PC-3 (cell line): ENCODE results near the gene RASD2. TPM values are rescaled to one million over a fixed set of nuclear protein-coding genes. Genes with fewer than 3 reads are reported as not detected.

Source experiments
- ATAC-seq: fragments of 200-7000 bp; cut with Tn5 transposase; 2 replicates; pipeline ENCODE4 v1.9.1; 2020; ENCODE audit warnings: mild to moderate bottlenecking, moderate library complexity
- BruUV-seq: library from RNA; stranded (reverse); fragments of 400-500 nt; replicated peaks from 2 replicates; lab custom pipeline; 2021; lab: Mats Ljungman, UMichigan
- CTCF ChIA-PET: fragments of 300-600 bp; sonication (Branson Sonifier 250); formaldehyde crosslinking; loops from one replicate; lab custom pipeline; 2022; ENCODE audit warnings: antibody characterized with exemption; lab: Charles Lee
- POLR2A ChIA-PET: fragments of 300-600 bp; sonication (Branson Sonifier 250); formaldehyde crosslinking; loops from one replicate; lab custom pipeline; 2022; ENCODE audit warnings: antibody characterized with exemption; ENCODE audit not compliant: unreplicated experiment; lab: Charles Lee
- DNase-seq: peaks from one replicate; pipeline ENCODE4 v3.0.0-alpha.2; 2015
- H2AFZ ChIP-seq: fragments of 300-600 bp; sonication (generic); 2 replicates; pipeline ENCODE4 v1.6.0; 2016; ENCODE audit warnings: antibody characterized with exemption, low read length
- H3F3A ChIP-seq: fragments of 300-600 bp; sonication (generic); one replicate; pipeline ENCODE4 v1.6.0; 2017; ENCODE audit warnings: antibody characterized with exemption, low read length, control low read depth, mild to moderate bottlenecking; ENCODE audit not compliant: unreplicated experiment
- H3K27ac ChIP-seq: fragments of 300-600 bp; sonication (generic); 2 replicates; pipeline ENCODE4 v1.5.1; 2016; ENCODE audit warnings: mild to moderate bottlenecking, low read length
- H3K27me3 ChIP-seq: fragments of 300-600 bp; sonication (generic); 2 replicates; pipeline ENCODE4 v1.6.1; 2016; ENCODE audit warnings: low read length, mixed read lengths
- H3K36me3 ChIP-seq: fragments of 300-600 bp; sonication (generic); 2 replicates; pipeline ENCODE4 v1.6.1; 2016; ENCODE audit warnings: low read depth, mixed run types, low read length, mixed read lengths
- H3K4me1 ChIP-seq: fragments of 300-600 bp; sonication (generic); 2 replicates; pipeline ENCODE4 v1.5.1; 2016; ENCODE audit warnings: low read length; ENCODE audit not compliant: insufficient read depth
- H3K4me2 ChIP-seq: fragments of 300-600 bp; sonication (generic); 2 replicates; pipeline ENCODE4 v1.6.0; 2016; ENCODE audit warnings: low read length
- H3K4me3 ChIP-seq: fragments of 300-600 bp; sonication (generic); 2 replicates; pipeline ENCODE4 v1.5.1; 2016; ENCODE audit warnings: mild to moderate bottlenecking, low read length, mixed read lengths
- H3K79me2 ChIP-seq: fragments of 300-600 bp; sonication (generic); 2 replicates; pipeline ENCODE4 v1.6.1; 2017; ENCODE audit warnings: low read length, mixed read lengths
- H3K9ac ChIP-seq: fragments of 300-600 bp; sonication (generic); 2 replicates; pipeline ENCODE4 v1.6.0; 2016; ENCODE audit warnings: mild to moderate bottlenecking, low read length
- H3K9me2 ChIP-seq: fragments of 300-600 bp; sonication (generic); replicated peaks from 2 replicates; pipeline ENCODE4 v1.6.1; 2016; ENCODE audit warnings: mixed run types, low read length, mixed read lengths
- H3K9me3 ChIP-seq: fragments of 300-600 bp; sonication (generic); 2 replicates; pipeline ENCODE4 v1.6.1; 2016; ENCODE audit warnings: low read length, mixed read lengths
- H4K20me1 ChIP-seq: fragments of 300-600 bp; sonication (generic); 2 replicates; pipeline ENCODE4 v1.6.1; 2016; ENCODE audit warnings: low read length, mixed read lengths
- EZH2 ChIP-seq: fragments of 300-600 bp; sonication (generic); IDR thresholded peaks from one replicate; pipeline ENCODE4 v1.6.1; 2017; ENCODE audit warnings: antibody characterized with exemption, mild to moderate bottlenecking, low read length; ENCODE audit not compliant: unreplicated experiment
- EZH2phosphoT487 ChIP-seq: fragments of 300-600 bp; sonication (generic); IDR thresholded peaks from 2 replicates; pipeline ENCODE4 v1.6.1; 2018; ENCODE audit warnings: mild to moderate bottlenecking, antibody characterized with exemption, low read length, borderline replicate concordance
- intact Hi-C: fragments of 100-400 bp; cut with micrococcal nuclease; formaldehyde crosslinking; loops from 2 replicates; pipeline ENCODE4 v1.9.0; 2023
- total RNA-seq: library from RNA; depleted of rRNA; stranded (reverse); fragments of >200 nt; gene quantifications from 2 replicates; pipeline ENCODE4 v1.2.3, GENCODE V29; 2014
- TF ChIP-seq, protein P1 (sequence below): fragments of 300-600 bp; sonication (generic); conservative IDR thresholded peaks from 2 replicates; pipeline ENCODE4 v1.5.1; 2017; ENCODE audit warnings: antibody characterized with exemption, low read depth, mild to moderate bottlenecking, low read length

The RASD2 gene
- total RNA-seq, 1 experiment from 2014 or later: 0.07 TPM

DNA sequence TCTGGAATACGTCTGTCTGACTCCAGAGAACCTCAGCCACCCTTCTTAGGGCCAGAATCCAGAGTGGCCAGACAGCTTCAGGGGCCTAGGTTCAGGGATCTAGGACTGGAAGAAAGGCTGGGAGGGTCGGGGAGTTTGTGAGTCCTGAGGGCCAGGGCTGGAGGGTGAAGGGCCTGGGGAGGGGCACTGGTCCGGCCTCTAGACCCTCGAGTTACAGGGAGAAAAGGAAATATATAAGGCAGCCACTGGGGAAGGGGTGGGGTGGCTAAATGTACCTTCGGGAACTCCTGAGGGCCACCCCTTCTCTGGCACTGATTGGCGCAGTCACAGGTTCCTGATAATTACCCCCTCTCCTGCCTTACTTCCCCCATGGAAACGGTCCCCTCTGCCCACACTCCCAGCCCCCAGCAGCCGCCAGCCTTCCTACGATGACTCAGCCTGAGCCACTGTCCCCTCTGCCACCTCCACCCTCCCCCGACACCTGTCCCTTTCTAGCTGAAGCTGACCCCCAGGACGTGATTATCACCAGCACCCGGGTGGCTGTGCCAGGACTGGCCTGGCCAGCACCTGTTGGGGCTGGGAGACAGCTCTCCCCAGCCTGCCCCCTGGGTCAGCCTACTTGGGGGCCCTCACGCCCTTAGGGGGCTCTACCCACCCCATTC lies 50.1 kb downstream of the RASD2 start:
- H3K27me3 ChIP-seq: no peaks in the 10 kb centered on the region
- peaks cover 42% of the 10 kb centered on the region for H3K4me1 ChIP-seq
- H4K20me1 ChIP-seq: no peaks in the 10 kb centered on the region
- ChIA-PET CTCF (no interaction called here), POLR2A (no interaction called here)
- DNase-seq: no peak
- no peaks in the 10 kb centered on the region for H3K36me3 ChIP-seq
- no TSS peak for BruUV-seq
- H3F3A ChIP-seq: no peaks in the 10 kb centered on the region
- H3K9ac ChIP-seq: no peak overlapping the region
- H3K4me2 ChIP-seq: no peak overlapping the region
- intact Hi-C loops: no loop called here
- no peak for ATAC-seq
- H2AFZ ChIP-seq: no peak overlapping the region
- no peaks in the 10 kb centered on the region for H3K9me3 ChIP-seq
- TF ChIP-seq, protein P1, sequence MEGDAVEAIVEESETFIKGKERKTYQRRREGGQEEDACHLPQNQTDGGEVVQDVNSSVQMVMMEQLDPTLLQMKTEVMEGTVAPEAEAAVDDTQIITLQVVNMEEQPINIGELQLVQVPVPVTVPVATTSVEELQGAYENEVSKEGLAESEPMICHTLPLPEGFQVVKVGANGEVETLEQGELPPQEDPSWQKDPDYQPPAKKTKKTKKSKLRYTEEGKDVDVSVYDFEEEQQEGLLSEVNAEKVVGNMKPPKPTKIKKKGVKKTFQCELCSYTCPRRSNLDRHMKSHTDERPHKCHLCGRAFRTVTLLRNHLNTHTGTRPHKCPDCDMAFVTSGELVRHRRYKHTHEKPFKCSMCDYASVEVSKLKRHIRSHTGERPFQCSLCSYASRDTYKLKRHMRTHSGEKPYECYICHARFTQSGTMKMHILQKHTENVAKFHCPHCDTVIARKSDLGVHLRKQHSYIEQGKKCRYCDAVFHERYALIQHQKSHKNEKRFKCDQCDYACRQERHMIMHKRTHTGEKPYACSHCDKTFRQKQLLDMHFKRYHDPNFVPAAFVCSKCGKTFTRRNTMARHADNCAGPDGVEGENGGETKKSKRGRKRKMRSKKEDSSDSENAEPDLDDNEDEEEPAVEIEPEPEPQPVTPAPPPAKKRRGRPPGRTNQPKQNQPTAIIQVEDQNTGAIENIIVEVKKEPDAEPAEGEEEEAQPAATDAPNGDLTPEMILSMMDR: no peak
- no peak for TF ChIP-seq EZH2
- no peak for TF ChIP-seq EZH2phosphoT487
- H3K27ac ChIP-seq: no peak overlapping the region
- no peaks in the 10 kb centered on the region for H3K9me2 ChIP-seq
- H3K4me3 ChIP-seq: no peak overlapping the region
- no peaks in the 10 kb centered on the region for H3K79me2 ChIP-seq

DNA sequence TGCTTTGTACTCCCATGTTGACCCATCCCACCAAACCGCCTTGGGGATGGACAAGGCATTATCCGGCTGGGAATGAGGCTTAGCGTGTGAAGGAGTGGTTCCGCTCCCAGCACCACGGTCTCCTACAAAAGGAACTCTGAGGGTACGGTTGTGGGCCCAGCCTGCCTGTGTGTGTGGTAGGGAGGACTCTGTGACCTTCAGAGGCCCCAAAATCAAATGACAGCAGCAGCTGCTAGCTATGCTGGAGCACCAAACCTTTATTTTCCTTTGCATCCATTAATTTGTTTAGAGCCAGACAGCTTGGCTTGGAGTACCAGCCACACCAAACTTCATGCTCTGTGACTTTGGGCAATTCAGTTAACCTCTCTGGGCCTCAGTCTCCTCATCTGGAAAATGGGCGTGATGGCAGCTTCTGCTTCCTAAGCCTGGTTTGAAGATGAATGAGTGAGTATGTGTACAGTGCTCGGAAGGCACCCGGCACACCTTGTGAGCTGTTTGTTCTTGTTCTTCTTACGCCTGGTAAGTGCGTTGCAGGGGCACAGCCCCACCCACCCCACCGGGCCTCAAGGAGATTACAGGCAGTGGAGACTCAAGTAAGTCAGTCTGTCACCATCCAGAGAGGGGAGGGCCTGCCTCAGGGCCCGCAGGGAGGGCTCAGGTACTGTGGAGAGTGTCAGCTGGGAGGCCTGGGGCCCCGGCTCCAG lies 51.2 kb downstream of the RASD2 start:
- H3K36me3 ChIP-seq: no peaks in the 10 kb centered on the region
- no peak for ATAC-seq
- no peak overlapping the region for H3K27ac ChIP-seq
- H3K9me3 ChIP-seq: no peaks in the 10 kb centered on the region
- no peak overlapping the region for H3K9ac ChIP-seq
- peaks cover 39% of the 10 kb centered on the region for H3K4me1 ChIP-seq
- no peak for DNase-seq
- no peak overlapping the region for H3K4me3 ChIP-seq
- intact Hi-C loops: no loop called here
- CTCF ChIA-PET: no interaction called here
- POLR2A ChIA-PET: no interaction called here
- H4K20me1 ChIP-seq: no peaks in the 10 kb centered on the region
- H3K79me2 ChIP-seq: no peaks in the 10 kb centered on the region
- H3F3A ChIP-seq: no peaks in the 10 kb centered on the region
- no peaks in the 10 kb centered on the region for H3K9me2 ChIP-seq
- H2AFZ ChIP-seq: no peak overlapping the region
- no peaks in the 10 kb centered on the region for H3K27me3 ChIP-seq
- no TSS peak for BruUV-seq
- no peak overlapping the region for H3K4me2 ChIP-seq
- TF ChIP-seq EZH2 (no peak), EZH2phosphoT487 (no peak)
- TF ChIP-seq, protein P1: no peak

DNA sequence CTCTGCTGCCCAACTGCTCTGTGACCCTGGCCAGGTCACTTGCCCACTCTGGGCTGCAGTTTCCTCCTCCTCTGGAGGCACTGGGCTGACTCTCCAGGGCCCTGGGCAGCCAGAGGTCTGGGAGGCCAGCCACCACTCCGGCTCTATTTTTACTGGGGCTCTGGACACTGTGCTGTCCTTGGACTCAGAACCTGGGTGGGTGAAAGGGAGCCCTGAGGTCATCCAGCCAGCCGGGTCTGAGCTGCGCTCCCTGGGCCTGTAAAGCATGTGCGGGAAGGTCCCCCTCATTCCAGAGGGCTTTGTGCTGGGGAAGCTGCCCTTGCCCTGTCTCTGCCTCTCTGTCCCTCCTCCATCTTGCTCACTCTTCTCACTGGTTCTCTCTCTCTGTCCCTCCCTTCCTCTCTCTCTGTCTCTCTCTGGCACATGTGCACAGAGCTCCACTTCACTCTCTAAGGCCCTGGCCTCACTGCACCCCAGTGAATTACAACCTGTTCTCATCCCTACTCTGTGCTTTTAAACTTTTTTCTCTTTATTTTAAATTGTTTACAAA lies 51.9 kb downstream of the RASD2 start:
- Histone ChIP-seq H3F3A (no peaks in the 10 kb centered on the region), H3K27ac (no peak overlapping the region), H3K79me2 (no peaks in the 10 kb centered on the region), H3K4me1 (peaks cover 33% of the 10 kb centered on the region), H3K36me3 (no peaks in the 10 kb centered on the region), H2AFZ (peak overlapping the region; percentile 60; the same call in 1 of the 2 replicates), H3K27me3 (no peaks in the 10 kb centered on the region), H3K9me3 (no peaks in the 10 kb centered on the region), H3K4me3 (no peak overlapping the region), H3K9ac (no peak overlapping the region), H3K4me2 (no peak overlapping the region), H4K20me1 (no peaks in the 10 kb centered on the region), H3K9me2 (no peaks in the 10 kb centered on the region)
- ATAC-seq: no peak
- TF ChIP-seq, protein P1: no peak
- TF ChIP-seq EZH2phosphoT487: no peak
- TF ChIP-seq EZH2: no peak
- ChIA-PET CTCF (no interaction called here), POLR2A (no interaction called here)
- DNase-seq: no peak
- BruUV-seq: no TSS peak
- intact Hi-C loops: no loop called here
